Stimulated activated CD8-positive, alpha-beta memory T cell treated with anti-CD3 and anti-CD28 coated beads, Interleukin-15, amount 100 ng/mL, for 1 hour (primary cell): ENCODE measurements around the gene CDH13.

ENCODE experiments used
- DNase-seq: peaks from one replicate; pipeline ENCODE4 v3.0.0-alpha.2; 2020; ENCODE audit warnings: low read depth

The CDH13 gene

DNA sequence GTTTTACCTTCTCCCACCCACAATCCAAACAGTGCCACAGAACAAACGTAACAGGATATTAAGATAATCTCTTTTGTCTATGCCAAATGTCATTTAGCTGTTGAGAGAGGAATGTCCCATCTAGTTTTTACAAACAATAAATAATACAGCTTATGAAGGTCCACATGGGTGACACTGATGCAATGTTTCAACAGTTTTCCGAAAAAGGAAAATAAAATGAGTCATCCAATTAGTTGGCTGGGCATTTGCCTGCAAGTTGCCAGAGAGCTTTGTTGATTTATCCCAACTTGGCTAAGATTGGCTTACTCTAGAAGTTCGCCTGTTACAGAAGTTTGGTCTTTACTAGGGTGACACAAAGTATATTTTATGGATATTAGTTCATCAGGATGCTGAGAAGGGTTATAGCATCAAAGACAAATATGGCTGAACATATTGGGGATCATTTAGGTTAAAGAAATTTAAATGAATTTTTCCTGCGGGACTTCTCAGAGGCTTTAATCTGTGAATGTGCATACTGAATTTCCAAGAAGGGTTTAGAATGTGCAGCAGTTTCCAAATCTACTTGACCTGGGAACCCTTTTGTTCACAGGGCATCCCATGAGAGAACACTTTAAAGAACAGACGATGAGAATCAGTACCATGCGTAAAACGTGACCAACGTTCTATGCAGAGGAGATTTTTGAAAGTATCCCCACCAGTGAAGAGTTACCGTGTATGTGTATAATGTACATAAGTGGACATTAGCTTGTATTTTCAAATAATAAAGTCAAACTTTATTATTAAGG is 73.1 kb downstream of the CDH13 start:
- no peak for DNase-seq

DNA sequence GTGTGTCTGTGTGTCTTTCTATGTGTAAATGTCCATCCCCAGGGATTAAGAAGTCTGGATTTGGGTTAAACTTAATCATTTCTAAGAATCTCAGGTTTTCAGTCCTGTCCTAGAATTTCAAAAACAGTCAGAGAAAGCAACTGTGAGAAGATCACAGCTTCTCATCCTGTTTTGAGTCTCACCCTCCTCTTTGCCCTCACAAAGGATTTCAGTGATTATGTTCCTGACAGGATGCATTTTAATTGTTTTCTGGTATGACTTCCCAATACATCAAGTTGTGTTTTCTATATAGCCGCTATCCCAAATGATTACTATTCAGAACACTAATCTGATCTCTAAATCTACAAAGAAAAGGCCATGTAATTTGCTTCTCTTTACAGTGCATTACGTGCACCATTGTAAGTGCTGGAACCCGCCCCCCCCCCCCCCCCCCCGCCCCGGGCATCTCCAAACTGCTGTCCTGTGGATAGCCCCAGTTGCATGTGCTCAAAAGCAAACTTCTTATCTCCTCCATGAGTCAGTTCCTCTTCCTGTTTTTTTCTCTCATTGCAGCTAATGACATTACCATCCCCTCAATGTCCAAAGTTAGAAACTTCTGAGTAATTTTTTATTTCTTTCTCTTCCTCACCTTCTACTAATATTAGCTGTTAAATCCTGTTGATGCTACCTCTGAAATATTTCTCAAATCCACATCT is 73.9 kb downstream of the CDH13 start:
- DNase-seq: no peak

DNA sequence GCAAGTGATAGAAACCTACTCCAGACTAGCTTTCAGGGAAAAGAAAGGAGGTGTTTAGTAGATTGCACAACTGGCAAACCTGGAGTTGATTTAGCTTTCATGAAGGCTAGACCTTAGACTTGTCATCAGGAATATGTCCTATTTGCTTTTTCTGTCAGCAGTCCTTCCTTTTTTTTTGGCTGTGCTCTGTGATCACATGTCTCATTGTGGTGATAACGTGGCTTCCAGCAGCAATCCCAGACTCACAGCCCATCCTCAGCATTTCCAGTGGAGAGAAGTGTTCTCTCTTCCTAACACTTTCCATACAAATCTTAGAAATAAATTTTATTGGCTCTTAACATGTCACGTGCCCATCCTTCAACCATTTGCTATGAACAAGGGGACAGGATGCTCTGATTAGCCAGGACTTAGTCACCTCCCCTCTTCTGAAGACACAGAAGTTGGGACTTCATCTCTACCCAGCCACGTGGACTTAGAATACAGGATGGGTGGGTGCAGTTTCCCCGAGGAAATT is 74.7 kb downstream of the CDH13 start:
- DNase-seq: no peak

DNA sequence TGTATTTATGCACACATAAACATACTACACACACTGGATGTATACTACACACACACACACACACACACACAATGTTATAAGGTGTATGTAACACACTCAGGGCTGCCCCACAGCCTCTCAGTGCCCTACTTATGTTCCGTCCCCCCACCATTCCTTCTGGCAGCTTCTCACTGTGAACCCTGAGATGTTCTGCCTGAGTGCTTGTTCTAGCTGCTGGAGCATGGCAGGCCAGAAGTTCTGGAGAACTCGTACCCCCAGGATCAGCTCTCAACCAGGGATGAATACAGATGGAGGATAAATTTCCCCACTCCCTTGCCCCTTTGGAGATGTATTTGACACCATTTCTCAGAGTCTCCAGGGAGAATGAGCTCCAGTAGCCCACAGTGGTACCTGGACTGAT is 76.4 kb downstream of the CDH13 start:
- no peak for DNase-seq

DNA sequence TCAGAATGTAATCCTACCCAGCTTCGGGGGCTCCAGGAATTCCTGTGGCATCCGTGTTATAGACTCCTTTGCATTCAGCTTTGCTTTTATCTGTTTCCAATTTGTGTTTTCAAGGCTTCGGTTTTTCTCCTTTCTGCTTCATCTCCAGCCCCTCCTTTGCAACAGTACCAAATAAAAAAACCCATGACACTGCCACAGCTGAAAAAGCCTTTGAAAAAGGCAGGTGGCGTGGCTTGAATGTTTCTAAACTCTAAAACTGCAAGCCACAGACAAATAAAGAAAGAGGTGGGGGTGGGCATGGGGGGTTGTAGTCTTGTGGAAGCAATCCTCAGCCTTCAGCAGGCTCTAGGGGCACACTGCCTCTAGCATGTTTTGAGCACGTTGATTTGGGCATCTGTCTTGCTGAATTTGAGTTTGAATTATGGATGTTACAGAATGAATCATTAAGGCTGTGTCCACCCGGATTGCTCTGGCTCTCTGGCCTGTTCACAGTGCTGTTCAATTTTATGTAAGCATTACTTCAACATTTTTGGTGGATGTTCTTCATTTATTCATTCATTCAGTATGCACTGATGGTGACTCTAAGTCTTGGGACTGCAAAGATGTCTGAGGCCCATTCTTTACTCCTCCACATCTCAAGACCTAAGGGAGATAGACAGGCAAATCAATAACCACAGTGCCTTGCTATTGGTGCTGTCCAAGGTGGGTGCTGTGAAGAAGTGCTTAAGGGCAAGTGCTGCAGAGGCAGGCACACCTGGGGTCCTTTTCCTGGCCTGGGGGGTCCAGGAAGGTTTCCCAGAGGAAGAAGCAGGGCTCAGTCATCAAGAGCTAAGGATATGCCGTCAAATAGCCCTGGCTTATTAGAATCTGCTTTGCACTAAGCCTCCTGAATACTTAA is 77.4 kb downstream of the CDH13 start:
- no peak for DNase-seq

DNA sequence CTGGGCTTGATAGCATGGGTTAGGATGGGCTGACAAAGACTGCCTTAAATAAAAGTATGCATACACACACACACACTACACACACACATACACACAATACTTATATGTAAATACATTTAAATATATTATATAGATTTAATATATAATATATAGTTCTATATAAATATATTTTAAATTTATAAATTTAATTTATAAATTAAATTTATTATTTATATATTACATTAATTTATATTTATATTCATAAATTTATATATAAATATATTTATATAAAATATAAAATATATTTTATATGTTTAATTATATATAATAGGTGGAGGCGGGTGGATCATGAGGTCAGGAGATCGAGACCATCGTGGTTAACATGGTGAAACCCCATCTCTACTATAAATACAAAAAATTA is 83.2 kb downstream of the CDH13 start:
- DNase-seq: no peak

DNA sequence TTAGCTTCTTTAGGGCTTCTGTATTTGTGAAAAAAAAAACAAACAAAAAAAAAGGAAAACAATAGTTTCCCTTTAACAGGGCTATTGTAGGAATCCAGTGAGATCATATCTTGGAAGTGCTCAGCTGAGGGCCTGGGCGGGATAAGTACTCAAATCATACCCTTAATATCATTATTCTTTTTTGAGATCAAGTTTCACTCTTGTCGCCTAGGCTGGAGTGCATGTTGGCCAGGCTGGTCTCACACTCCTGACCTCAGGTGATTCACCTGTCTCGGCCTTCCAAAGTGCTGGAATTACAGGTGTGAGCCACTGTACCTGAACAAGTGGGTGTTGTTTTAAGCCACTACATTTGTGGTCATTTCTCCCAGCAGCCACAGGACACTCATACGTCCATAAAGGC is 87.0 kb downstream of the CDH13 start:
- no peak for DNase-seq

DNA sequence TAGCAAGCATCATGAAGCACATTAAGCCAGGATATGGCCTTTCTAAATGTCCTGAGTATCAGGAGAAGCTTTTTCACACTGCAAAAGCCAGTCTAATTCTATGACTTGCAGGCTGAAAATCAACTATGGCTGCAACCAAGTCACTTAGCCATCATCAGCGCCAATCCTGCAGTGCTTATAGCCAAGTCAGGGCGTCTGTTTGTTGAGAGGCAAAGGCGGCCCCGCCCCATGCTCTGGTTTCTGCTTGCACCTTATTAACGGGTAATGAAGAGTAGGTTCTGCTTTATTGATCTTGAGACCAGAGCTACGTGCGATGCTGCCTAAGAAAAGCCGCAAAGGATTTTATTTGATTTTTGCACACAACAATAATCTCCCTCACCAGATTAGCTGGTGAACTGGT is 88.4 kb downstream of the CDH13 start:
- DNase-seq: no peak

DNA sequence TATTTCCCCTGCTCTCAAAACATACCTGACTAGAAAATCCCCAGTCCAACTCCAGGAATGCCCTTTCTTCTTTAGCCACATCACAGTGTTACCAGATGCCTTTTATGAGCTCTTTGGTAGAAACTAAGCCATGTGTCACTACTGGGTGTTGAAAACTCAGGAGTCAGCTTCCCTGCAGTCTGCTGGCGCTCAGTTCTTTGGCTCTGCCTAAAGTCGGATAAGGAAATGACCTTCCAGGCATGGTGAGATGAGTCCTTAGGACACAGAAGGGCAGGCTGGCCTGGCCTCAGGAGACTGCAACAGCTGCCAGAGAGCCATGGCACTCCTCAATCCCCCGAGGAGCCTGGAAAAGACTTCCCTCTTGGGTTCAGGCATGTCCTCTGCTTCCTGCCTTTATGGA is 89.1 kb downstream of the CDH13 start:
- no peak for DNase-seq

DNA sequence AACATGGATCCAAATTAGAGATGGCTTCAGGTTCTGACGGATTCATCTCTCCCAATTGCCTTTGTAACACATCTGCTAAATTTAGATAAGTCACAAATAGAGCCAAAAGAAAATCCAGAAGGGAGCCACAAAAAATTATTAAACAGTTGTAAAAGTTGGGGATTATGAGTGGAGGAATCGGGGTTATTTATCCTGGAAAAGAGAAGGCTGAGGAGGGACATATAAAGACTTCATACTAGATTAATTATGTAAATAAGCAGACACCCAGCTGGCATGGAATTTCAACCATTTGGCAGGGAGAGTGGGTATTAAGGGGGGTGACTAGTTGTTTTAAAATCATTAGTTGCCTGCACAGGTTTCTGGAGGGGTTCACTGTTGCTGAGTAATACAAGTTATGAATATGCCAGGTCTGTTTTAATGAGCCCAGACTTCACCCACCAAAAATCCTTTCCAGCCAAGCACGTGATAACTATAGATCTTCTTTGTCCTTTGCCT is 89.6 kb downstream of the CDH13 start:
- no peak for DNase-seq

DNA sequence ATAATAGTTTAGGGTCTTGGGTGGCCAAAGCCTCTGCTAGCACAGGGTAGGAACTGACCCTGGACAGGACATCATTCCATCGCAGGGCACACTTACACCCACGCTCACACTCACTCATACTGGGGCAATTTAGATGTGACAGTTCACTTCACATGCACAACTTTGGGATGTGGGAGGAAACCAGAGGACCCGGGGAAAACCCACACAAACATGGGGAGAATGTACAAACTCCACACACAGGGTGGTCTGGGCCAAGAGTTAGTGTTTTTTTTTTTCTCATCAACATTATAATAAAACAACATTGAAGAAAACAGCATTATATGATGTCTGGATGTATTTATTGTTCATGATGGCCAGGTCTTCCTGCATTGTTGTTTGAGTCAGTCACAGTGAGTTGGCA is 93.6 kb downstream of the CDH13 start:
- DNase-seq: no peak

DNA sequence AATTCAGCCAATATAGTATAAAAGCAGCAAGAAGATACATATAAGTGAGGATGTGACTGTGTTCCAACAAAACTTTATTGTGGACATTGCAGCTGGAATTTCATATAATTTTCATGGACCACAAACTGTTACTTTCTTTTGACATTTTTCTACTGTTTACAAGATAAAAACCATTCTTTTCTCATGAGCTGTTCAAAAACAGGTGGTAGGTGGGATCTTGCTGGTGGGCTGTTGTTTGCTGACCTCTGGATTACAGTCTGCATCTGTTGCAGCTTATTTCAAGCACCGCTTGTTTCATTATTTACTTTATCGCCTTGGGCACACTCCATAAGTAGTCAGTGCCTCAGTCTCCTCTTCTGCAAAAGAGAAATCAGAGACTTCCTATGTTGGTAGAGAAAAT is 99.5 kb downstream of the CDH13 start:
- no peak for DNase-seq

DNA sequence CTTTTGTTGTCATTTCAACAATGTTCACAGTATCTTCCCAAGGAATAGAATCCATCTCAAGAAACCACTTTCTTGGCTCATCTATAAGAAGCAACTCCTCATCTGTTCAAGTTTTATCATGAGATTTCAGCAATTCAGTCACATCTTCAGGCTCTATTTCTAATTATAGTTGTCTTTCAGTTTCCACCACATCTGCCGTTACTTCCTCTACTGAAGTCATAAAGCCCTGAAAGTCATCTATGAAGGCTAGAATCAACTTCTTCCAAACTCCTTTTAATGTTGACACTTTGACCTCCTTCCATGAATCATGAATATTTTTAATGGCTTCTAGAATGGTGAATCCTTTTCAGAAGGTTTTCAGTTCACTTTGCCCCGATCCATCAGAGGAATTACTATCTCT is 102.1 kb downstream of the CDH13 start:
- DNase-seq: no peak

DNA sequence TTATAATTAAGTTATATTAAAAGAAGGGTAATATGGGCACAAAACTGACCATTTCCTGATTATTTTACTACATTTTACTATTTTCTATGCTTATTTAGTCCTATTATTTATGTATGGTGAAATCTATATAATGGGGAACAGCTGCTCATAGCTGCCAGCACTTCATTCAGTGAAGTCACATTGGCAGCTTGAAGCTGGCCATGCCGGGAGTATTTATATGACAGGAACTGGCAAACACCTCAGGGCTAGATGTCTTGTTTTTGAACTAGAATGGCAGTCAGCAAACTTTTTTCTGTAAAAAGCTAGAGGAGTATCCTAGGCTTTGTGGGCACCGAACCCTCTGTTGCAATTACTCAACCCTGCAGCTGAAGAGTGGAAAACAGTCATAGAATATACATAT is 104.1 kb downstream of the CDH13 start:
- no peak for DNase-seq

DNA sequence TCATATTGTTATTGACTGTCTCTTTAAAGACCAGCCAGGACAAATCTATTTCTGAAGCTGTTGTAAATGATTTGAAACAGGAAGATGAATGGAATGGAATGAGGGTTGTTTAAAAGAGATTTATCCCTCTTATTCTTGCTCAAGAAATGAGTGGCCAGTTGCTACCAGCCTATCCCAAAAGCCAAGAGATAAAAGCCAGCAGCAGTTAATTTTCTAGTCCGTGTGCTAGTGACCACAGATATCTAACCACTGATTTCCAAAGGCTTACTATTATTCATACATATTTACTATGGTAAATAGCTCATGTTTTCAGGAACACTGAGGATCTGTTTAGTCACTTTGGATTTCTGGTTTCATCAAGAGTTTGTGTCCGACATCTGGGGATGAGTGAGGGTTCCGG is 105.7 kb downstream of the CDH13 start:
- DNase-seq: no peak

DNA sequence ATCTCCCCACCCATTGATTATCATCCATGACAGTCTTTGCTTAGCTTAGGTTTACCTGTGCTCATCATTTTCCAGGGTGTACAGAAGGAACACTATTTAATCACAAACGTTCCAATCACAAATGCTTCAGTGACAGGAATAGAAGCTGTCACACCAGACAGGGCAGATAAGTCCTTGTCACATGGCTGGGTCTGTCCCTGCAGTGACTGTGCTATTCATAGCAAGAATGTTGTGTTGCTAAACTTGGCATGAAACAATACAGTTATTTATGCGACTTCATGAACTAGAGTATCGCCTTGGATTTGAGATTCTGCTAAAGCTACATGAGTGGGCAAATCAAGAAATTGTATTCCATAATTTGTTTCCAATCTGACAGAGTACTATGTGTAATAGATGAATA is 108.4 kb downstream of the CDH13 start:
- DNase-seq: no peak

DNA sequence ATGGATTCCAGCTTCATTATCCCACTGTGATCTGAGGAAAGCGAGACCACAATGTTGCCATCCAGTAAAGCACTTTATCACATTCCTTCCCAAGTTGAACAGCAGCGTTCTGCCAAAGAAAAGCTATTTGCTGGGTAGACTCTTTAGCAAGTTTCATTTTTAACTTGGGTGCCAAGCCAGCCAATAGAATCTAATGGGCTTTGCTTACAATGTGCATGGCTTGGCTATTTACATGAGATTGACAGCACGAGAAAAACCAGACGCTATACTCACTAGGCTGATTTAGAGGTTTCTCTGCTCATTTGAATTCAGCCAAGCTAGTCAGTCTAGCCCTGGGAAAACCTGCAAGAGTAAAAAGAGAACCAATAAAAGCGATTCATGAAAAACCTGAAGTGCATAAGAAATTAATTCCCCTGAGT is 108.9 kb downstream of the CDH13 start:
- no peak for DNase-seq

DNA sequence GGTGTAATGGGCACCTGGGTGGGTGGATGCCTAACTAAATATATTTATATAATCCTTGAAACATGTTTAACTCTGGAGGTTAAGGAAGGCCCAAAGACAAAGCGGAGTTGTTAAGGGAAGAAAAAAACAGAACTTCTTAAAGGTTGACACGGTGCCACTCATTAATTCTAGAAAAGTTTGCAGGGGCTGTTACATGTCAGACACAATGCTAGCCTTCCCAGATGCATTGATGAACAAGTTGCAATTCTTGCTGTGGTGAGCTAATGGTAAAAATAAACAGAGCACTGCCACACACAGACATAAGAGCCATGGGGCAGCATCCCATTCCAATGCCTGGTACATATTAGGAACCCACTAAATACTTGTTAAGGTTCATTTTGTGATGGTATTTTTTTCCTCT is 109.5 kb downstream of the CDH13 start:
- DNase-seq: no peak

DNA sequence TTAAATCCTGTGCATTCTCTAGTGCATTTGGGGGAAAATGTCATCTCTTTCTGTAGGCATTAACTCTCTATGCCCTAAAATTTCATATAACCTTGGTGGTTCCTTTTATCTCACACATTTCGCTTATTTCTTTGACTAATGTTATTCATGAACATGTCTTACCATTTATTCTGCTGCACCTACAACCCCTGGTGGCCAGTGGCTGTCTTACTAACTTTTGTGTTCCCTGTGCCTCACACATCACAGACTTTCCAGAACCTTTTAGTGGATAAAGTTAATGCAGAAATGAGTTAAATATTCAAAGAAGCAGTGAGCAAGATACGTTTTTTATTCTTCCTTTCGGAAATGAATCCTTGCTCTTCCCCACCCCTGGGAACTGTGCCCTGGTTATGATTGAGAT is 111.9 kb downstream of the CDH13 start:
- no peak for DNase-seq

DNA sequence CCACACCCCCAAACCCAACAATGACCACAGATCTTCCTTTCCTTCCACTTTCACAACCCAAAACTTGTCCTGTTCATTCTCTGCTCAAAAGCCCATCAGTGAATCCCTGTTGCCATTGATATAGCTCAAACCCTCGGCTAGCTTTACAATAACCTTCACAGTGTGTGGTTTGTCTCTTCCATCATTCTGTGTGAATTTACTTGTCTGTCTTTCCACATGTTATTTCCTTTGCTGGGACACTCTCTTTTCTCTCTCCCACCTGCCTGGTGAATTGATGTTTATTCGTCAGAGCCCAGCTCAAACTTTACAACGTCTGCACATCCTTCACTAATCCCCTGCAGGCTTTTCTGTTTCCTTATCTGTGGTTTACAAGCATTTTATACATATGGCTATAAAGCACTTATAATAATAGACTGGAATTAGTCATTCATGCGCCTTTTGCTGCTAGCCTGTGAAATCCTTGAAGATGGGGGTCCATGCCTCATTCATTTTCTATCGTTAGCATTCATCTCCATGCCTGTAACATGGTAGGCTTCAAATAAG is 114.4 kb downstream of the CDH13 start:
- no peak for DNase-seq

DNA sequence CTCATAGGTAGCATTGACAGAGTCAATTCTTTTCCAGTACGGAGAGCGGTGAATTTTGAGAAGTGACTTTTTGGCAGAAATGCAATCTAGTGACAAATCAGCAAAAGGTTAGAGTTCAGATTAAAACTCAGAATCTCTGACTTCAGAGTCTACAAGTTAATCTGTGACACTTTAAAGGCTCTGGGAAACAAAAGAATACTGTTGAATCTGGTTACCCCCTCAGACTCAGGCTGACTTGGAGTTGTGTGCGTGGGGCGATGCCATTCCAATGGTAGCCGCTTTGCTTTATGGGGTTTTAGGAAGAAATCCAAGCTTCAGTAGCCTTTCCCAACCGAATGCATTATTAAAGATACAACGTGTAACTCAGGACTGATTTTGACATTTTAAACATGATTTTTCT is 118.2 kb downstream of the CDH13 start:
- no peak for DNase-seq

DNA sequence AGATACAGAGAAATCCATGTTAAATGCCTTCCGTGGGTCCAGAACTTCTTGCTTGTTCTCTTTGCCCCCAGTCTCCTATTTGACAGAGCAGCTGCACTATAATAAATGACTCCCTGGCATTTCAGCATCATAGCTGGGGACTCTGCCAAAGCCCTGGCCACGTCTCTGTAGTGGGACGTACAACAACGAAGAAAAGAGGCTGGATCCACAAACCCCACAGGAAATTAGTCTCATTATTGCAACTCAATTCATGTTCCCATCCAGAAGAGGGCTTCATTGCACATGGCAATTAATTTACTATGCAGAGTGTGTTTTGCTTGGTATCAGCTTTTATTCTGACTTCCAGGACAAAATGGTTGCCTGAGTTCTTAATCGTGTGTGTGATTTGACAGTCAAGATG is 121.3 kb downstream of the CDH13 start:
- DNase-seq: no peak
